ENCODE measurements around the gene SEPHS1.
A peak's percentile ranks its signal among the peaks of the same experiment; 100 is the strongest.
"Not testable (repeated sequence)": the region's sequence is repeated elsewhere in the genome, so short reads cannot be mapped to it uniquely, and the experiment has no call there.

Gene SEPHS1

DNA sequence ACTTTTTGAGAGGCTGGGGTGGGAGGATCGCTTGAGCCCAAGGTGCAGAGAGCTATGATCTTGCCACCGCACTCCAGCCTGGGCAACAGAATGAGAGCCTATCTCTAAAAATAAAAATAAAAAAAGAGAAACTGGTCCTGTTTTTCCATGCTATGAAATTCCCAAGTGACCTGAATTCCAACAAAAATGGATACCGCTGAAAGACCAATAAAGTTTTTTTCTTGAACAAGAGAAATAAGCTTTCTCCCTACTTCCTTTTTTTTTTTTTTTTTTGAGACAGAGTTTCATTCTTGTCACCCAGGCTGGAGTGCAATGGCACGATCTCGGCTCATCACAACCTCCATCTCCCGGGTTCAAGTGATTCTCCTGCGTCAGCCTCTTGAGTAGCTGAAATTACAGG, 12.5 kb upstream of the SEPHS1 start:
- DNase-seq (ENCODE audit: low read depth) = no peak

DNA sequence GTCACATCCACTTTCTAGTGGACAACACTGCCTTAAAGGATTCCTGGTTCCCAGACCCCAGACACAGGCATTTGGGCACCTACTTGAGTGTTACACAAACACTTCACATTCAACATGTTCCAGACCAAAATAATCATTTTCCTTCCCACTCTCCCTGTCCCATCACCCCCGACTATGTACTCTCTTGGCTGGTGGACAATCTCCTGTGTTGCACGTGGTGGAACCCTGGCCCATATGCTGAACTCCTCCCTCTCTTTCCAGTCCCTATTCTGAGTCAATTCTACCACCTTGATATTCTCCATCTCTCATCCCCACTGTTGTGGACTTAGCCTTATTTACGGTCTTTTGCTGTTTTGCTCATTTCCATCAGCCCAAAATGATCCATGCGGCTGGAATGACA, 8.3 kb upstream of the SEPHS1 start:
- no peak for DNase-seq (ENCODE audit: low read depth)

- DNase-seq (ENCODE audit: low read depth) = no peak
These were observed 6.7 kb upstream of the SEPHS1 start for GRCh38 chr10:13354783-13355182.

DNA sequence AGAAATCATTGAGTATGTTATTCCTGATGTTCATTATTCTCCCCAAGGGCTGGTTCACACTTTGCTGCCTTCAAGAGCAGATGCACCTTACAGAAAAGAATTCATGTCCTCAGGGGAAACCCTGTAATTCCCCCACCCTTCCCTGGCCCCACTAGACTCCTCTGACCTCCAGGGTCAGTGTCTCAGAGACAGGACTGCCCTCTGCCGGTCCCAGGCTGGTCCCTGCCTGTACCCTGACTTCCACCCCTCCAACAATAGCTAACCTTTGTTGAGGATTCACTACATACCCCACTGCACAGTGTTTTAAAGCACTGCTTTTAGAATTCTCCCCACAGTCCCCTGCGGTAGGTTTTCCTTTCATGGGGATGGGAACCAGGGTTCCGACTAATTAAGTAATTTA, 4.4 kb upstream of the SEPHS1 start:
- DNase-seq (ENCODE audit: low read depth) = no peak

- DNase-seq (ENCODE audit: low read depth) = no peak
These were observed 3.3 kb upstream of the SEPHS1 start for GRCh38 chr10:13351340-13351915.

- no peak for DNase-seq (ENCODE audit: low read depth)
These were observed 1.6 kb upstream of the SEPHS1 start for GRCh38 chr10:13349463-13350274.

GRCh38 chr10:13347500-13348156, 465 bp downstream of the SEPHS1 start:
- DNase-seq (ENCODE audit: low read depth) = peak; percentile 59

- DNase-seq (ENCODE audit: low read depth) = no peak
These were observed 1.0 kb downstream of the SEPHS1 start for GRCh38 chr10:13347043-13347499.

DNA sequence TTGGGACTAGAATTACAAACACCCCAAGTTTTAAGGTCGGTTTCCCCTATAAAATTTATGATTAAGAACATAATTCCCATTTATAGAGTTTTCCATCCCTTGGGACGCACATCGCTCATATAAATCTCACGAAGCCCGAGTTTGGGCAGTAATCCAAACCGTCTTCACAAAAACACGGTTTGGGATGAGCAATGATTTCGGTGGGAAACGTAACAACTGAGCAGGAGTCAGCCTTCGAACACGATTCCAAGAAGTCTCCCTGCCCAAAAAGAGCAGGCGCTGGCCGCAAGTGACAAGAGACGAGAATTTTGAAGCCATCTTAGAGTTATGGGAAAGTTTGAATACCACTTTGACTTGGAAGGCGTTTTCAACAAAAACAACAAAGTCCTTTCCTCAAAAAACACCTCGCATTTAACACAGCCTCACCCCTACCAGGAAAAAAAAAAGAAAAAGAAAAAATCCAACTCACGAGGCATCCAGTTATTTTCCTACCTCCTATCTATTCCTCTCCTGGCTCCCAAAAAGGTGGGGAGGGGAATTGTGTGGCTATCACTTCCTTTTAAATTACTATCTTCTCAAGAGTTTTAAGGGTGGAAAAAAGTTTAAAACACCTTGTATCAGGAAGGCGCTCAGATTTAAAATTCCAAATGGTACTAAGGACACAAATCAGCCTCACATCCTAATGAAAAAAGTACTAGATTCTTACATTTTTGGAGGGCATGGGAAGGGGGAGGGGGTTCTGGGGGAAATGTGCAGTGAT, 1.6 kb downstream of the SEPHS1 start:
- no peak for DNase-seq (ENCODE audit: low read depth)

GRCh38 chr10:13340626-13341376, 7.3 kb downstream of the SEPHS1 start:
- DNase-seq (ENCODE audit: low read depth) = no peak

DNA sequence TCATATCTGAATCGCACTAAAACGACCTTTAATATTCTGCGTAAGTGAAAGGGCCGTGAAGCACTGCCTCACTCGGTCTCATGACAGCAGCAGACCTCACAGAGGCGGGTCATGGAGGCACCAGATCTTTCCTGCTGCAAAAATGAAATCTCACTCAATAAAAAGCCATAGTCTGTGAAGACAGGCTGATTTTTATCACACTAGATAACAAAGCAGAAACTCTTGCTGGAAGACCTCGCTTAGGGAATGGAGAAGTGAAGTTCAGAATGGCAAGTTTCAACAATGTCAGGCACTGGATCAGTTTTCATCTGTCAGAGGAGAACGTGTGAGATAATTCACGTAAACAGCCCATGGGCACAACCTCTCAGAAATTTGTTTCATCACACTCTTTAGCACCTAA, 8.0 kb downstream of the SEPHS1 start:
- DNase-seq (ENCODE audit: low read depth) = no peak

DNA sequence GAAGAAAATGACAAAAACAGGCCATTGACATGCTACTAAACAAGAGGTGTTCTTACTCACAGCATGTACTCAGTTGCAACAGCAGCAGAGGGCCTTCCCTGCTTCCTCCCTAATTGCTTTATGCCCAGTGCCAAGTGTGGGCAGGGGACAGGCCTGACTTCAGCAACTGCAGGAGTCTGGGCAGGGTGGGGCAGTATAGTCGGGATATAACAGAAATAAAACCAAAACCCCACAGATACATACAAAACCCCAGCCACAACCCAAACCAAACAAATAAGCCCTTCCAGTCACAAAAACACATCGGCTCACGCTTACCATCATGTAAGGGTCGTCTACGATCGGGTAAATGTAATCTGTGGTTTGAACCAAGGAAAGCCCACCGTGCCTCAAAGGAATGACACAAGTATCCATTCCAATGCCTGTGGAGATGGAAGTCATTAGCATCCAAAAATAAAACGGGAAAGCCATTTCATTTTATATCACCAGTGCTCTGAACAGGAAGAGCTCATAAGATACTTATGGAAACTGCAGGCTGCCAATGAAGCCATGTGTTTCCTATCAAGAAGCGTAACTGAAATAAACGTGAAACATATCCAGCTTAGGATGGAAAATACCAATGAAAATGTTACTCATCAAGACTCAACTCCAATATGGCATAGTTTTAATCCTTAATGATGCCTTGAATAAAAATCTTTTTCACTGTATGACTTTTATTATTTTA, 9.5 kb downstream of the SEPHS1 start:
- no peak for DNase-seq (ENCODE audit: low read depth)

GRCh38 chr10:13337827-13338196, 10.3 kb downstream of the SEPHS1 start:
- no peak for DNase-seq (ENCODE audit: low read depth)

GRCh38 chr10:13337128-13337826, 10.8 kb downstream of the SEPHS1 start:
- DNase-seq (ENCODE audit: low read depth) = no peak

DNA sequence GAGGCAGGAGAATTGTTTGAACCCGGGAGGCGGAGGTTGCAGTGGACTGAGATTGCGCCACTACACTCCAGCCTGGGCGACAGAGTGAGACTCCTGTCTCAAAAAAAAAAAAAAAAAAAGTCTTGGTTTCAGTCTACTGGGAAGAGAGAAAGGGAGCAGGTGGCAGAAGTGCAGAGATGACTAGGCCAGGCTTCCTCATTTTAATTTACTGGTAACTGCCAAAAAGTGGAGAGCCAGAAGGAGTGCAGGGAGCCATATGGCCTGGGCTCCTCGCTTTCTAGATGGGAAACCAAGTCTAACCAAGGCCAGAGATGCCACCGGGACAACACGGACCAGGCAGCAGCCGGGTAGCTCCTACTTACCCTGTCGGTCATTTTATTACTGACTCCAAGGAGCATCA, 12.2 kb downstream of the SEPHS1 start:
- no peak for DNase-seq (ENCODE audit: low read depth)

- DNase-seq (ENCODE audit: low read depth) = no peak
These were observed 13.5 kb downstream of the SEPHS1 start for GRCh38 chr10:13334556-13334955.

GRCh38 chr10:13331646-13332045, 16.4 kb downstream of the SEPHS1 start:
- no peak for DNase-seq (ENCODE audit: low read depth)

- not testable (repeated sequence) for DNase-seq (ENCODE audit: low read depth)
These were observed 17.1 kb downstream of the SEPHS1 start for GRCh38 chr10:13330980-13331379.

GRCh38 chr10:13329565-13329964, 18.5 kb downstream of the SEPHS1 start:
- no peak for DNase-seq (ENCODE audit: low read depth)

- no peak for DNase-seq (ENCODE audit: low read depth)
These were observed 19.5 kb downstream of the SEPHS1 start for GRCh38 chr10:13328613-13329012.

Measured in stimulated activated CD8-positive, alpha-beta memory T cell treated with anti-CD3 and anti-CD28 coated beads, Interleukin-15, amount 100 ng/mL, for 24 hours (primary cell).